ENCODE measurements around the gene HBG1.
A peak's percentile ranks its signal among the peaks of the same experiment; 100 is the strongest.

- TF ChIP-seq CTCF (IDR thresholded peaks at IDR 0.05; ENCODE audit: low read depth, low read length, poor library complexity, severe bottlenecking) (peak; percentile 26), EZH2phosphoT487 (IDR thresholded peaks at IDR 0.05; ENCODE audit: borderline replicate concordance, low read length) (no peak)
These were observed 44.9 kb downstream of the HBG1 start for GRCh38 chr11:5204787-5205186.
